Measurements from ENCODE around the gene TRPM3.

TRPM3 gene

GRCh38 chr9:70569070-70569772, 552.2 kb downstream of the TRPM3 start:
- DNase-seq (ENCODE audit: low read depth, low spot score) = no peak
- H3K27ac ChIP-seq = no peak overlapping the region

GRCh38 chr9:70567511-70567910, 553.9 kb downstream of the TRPM3 start:
- H3K27ac ChIP-seq = no peak overlapping the region

DNA sequence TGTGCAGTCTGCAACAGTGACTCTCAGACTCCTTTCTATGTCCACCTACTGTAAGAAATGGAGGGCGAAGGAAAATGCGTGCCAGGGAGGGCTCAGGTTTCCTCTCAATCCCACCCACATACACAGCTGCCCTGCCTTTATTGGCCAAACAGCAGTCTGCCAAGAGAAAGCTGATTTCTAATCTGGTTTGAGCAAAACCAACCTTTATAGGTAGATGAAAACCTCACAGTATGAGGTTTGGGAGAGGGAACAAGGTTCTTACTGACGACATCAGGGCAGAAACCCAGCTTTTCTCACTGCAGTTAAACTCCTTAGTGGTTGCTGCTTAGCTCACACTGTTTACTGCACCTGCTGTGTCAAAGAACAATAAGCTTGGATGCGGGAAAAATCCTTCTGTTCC, 554.7 kb downstream of the TRPM3 start:
- no peak overlapping the region for H3K27ac ChIP-seq
- no peak for DNase-seq (ENCODE audit: low read depth, low spot score)

More at GRCh38 chr9:70567511-70567910, 553.9 kb downstream of the TRPM3 start:
- no peak for DNase-seq (ENCODE audit: low read depth, low spot score)

DNA sequence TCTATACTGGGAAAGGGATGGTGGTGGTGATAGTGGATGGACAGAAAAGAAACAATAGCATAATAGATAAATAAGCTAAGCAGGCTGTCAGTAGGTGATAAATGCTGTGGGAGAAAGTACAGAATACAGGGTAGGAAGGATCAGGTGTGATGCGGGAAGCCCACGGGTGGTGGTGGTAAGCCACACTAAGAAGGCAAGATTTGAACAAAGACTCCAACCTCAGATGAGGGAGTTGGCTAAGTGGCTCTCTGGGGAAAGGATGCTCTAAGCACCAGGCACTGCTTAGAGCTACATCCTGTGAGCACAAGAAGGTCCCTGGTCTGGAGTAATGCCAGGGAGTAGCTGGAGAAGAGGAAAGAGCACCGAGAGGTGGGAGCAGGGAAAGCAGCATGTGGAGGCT, 555.4 kb downstream of the TRPM3 start:
- no peak for DNase-seq (ENCODE audit: low read depth, low spot score)
- H3K27ac ChIP-seq = no peak overlapping the region

- DNase-seq (ENCODE audit: low read depth, low spot score) = no peak
- H3K27ac ChIP-seq = no peak overlapping the region
Observed at GRCh38 chr9:70564468-70565335, 556.7 kb downstream of the TRPM3 start.

GRCh38 chr9:70563431-70564204, 557.8 kb downstream of the TRPM3 start:
- DNase-seq (ENCODE audit: low read depth, low spot score) = no peak
- peak overlapping the region; percentile 54 for H3K27ac ChIP-seq

DNA sequence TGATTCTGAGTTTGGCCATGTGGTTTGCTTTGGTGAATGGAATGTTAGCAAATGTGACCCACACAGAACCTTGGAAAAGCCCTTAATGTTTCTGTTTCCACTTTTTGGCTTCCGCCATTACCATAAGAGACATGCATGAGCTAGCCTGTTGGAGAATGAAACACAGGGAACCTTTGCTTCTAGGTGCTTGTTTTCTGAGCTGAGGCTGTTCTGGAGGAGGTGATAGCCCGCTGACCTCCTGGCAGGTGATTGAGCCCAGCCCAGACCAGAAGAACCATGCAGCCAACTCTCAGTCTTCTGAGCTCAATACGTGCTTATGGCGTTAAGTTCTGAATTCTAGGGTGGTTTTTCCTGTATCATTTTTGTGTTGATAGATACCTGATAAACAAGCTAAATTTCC, 558.4 kb downstream of the TRPM3 start:
- peak overlapping the region; percentile 54 for H3K27ac ChIP-seq
- no peak for DNase-seq (ENCODE audit: low read depth, low spot score)

- no peak for DNase-seq (ENCODE audit: low read depth, low spot score)
- no peak overlapping the region for H3K27ac ChIP-seq
Observed at GRCh38 chr9:70561786-70562395, 559.5 kb downstream of the TRPM3 start.

DNA sequence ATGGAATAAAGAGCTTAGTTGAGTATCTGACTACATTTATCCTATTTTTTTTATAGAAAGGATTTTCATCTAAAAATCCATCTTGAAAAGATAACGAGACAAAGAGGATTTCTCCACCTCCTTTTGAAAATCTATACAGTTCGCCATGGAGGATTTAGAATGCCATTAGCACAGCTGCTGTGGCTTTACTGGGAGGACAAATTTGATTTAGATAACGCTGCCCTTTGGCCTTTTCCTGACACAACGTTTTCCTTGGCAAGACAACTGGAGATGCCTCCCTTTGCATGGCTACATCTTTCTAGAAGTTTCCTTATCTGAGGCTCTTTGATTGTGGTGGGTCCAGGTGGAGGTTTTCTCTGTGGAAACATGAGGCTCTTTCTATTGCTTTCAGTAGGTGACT, 560.3 kb downstream of the TRPM3 start:
- DNase-seq (ENCODE audit: low read depth, low spot score) = no peak
- H3K27ac ChIP-seq = no peak overlapping the region

DNA sequence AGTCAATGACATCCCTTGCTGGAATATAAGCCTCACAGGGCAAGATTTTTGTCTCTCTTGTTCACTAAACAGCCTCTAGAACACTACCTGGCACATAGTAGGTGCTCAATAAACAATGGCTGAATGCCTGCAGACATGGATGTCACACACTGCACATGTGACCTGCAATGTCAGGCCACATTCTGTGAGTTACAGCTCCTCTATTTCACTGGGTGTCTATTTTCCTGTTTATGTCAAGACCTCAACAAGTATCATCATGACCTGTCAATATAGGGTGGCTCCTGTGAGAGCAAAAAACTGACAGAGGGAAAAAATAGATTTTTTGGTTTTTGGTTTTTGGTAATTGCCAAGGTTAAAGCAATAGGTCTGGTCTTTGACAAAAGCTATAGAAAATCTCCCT, 562.3 kb downstream of the TRPM3 start:
- no peak for DNase-seq (ENCODE audit: low read depth, low spot score)
- no peak overlapping the region for H3K27ac ChIP-seq

GRCh38 chr9:70557661-70558369, 563.6 kb downstream of the TRPM3 start:
- no peak overlapping the region for H3K27ac ChIP-seq
- DNase-seq (ENCODE audit: low read depth, low spot score) = no peak

GRCh38 chr9:70556771-70557170, 564.6 kb downstream of the TRPM3 start:
- no peak overlapping the region for H3K27ac ChIP-seq
- no peak for DNase-seq (ENCODE audit: low read depth, low spot score)

DNA sequence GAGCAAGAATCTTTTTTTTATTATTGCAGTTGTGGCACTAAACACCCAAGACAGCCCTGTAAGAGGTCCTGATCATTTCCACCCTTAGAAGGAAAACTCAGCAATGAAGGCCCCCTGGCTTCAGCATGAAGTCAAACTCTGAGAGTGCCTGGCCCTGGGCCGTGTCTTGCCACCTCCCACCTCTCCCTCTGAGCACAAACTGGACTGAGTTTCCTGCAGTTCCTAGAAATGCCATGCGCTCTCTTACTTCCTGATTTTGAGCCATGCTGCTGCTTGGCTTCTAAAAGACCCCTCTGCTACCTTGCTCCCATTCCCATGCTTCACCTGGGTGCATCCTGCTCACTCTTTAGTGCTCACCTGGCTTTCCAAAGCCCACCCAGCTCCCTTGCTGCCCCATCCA, 566.5 kb downstream of the TRPM3 start:
- H3K27ac ChIP-seq = peak overlapping the region; percentile 67
- DNase-seq (ENCODE audit: low read depth, low spot score) = no peak

GRCh38 chr9:70553707-70554673, 567.4 kb downstream of the TRPM3 start:
- no peak for DNase-seq (ENCODE audit: low read depth, low spot score)
- peak overlapping the region; percentile 67 for H3K27ac ChIP-seq

DNA sequence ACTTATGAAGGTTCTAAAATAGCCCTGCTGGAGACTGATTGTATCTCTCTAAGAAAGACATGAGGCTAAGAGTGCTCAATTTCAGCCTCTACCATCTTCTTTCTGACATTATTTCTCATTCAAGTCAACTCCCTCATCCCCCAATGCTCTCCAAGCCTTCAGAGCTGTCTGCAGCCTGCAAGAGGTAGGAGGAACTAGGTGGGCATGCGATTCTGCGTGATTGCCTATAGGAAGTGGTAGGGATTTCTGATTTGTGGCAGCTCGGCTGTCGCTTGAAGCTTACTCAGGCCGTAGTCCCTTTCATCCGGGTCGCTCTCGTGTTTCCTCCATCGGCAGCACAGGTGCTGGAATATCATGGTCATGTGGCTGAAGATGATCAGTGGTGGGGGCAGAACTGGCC, 568.9 kb downstream of the TRPM3 start:
- H3K27ac ChIP-seq = no peak overlapping the region
- no peak for DNase-seq (ENCODE audit: low read depth, low spot score)

GRCh38 chr9:70551801-70552200, 569.6 kb downstream of the TRPM3 start:
- no peak overlapping the region for H3K27ac ChIP-seq
- DNase-seq (ENCODE audit: low read depth, low spot score) = no peak

- DNase-seq (ENCODE audit: low read depth, low spot score) = no peak
- H3K27ac ChIP-seq = no peak overlapping the region
Observed at GRCh38 chr9:70551396-70551795, 570.0 kb downstream of the TRPM3 start.

DNA sequence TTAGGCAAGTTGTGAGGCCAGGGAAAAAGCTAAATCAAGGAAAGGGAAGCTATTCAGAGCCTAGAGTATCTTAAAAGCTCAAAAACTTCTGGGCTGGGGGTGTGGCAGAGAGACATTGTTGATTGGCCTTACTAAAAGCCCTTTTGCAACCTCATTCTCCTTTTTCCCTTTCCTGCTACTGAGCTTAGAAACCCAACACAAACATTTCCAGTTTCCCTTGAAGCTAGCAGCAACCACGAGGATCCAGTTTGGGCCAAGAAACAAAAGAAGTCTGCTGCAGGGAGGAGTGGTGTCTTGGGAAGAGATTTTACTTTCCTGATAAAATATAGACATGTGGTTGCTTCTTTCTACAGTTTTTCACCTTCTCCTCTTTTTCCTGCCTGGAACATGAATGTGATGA, 571.5 kb downstream of the TRPM3 start:
- no peak for DNase-seq (ENCODE audit: low read depth, low spot score)
- H3K27ac ChIP-seq = no peak overlapping the region

Measured in epithelial cell of prostate (primary cell).